Gastrocnemius medialis (tissue), 4 donors: ENCODE data around the gene ITIH2.

Experiments used
- POLR2A ChIP-seq, 2 donors: fragments of 450-650 bp; IDR thresholded peaks; one replicate each; pipeline ENCODE4 v1.6.1; 2017; ENCODE audit warnings: antibody characterized with exemption in 2 of 2, mild to moderate bottlenecking in 2 of 2, moderate library complexity in 2 of 2
- TF ChIP-seq, protein P1 (sequence below), 5 experiments: fragments of 450-650 bp in 3 of 5; fragments of 200-600 bp in 2 of 5; sonication (generic) in 2 of 5; IDR thresholded peaks in 4 of 5; conservative IDR thresholded peaks in 1 of 5; 1 replicate in 4 of 5; 2 replicates in 1 of 5; pipeline ENCODE4 v1.5.1; 2016 to 2019; ENCODE audit warnings: antibody characterized with exemption in 5 of 5, mild to moderate bottlenecking in 3 of 5, moderate library complexity in 3 of 5

DNA sequence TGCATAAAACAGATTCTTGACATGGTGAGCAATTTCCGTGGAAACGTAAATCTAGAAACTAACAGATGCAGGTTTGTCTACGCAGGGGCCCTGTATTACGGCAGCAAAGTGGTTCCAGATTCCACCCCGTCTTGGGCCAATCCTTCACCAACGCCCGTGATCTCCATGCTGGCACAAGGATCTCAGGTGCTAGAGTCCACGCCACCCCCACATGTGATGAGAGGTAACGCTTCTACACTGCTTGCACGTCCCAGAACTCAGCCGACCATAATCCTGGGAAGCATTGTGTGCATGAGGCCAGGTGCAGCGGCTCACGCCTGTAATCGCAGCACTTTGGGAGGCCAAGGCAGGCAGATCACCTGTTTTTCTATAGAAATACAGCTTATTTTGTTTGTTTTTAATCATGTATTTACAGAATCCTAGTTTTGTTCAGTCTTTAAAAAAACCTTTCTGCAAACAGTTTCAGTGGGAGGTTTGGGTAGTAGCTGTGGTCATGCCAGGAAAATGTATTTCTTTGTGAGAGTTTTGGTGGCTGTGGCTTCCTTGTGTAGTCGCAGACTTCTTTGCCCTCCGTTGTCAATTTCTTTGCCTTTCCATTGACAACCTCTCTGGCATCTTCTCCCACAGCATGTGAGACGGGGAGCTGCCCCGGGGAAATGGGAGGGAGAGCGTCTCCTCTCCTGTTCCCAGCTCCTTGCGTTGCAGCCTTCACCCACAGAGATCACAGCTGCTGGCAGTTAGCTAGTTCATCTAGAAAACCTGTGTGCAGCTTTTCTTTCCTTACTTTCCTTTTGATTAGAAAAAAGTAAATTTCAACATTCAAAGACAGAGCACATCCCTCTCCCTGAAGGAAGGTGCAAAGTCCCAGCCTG, 35.7 kb downstream of the ITIH2 start:
- TF ChIP-seq, protein P1, sequence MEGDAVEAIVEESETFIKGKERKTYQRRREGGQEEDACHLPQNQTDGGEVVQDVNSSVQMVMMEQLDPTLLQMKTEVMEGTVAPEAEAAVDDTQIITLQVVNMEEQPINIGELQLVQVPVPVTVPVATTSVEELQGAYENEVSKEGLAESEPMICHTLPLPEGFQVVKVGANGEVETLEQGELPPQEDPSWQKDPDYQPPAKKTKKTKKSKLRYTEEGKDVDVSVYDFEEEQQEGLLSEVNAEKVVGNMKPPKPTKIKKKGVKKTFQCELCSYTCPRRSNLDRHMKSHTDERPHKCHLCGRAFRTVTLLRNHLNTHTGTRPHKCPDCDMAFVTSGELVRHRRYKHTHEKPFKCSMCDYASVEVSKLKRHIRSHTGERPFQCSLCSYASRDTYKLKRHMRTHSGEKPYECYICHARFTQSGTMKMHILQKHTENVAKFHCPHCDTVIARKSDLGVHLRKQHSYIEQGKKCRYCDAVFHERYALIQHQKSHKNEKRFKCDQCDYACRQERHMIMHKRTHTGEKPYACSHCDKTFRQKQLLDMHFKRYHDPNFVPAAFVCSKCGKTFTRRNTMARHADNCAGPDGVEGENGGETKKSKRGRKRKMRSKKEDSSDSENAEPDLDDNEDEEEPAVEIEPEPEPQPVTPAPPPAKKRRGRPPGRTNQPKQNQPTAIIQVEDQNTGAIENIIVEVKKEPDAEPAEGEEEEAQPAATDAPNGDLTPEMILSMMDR (IDR thresholded peaks at IDR 0.05 in 4 of 5, conservative IDR thresholded peaks at IDR 0.05 in 1 of 5) = no peak
- TF ChIP-seq POLR2A (IDR thresholded peaks at IDR 0.05) = no peak
